Fibroblast of lung (primary cell): ENCODE results near the gene TENM3. TPM values are rescaled to one million over a fixed set of nuclear protein-coding genes. Genes with fewer than 3 reads are reported as not detected.
A peak's percentile ranks its signal among the peaks of the same experiment; 100 is the strongest.

Source experiments
- DNase-seq, 2 donors: peaks; one replicate each; pipeline versions ENCODE4 v3.0.0 to v3.0.0-alpha.2; 2010; ENCODE audit warnings: low read depth in 2 of 2
- H2AFZ ChIP-seq: 2 replicates; pipeline ENCODE4 v1.5.1; 2012; ENCODE audit warnings: low read length, control low read depth, inconsistent platforms
- H3K27ac ChIP-seq: 2 replicates; pipeline ENCODE4 v1.5.1; 2011; ENCODE audit warnings: low read length, control low read depth; ENCODE audit not compliant: insufficient read depth
- H3K27me3 ChIP-seq: 2 replicates; pipeline ENCODE4 v1.5.1; 2011; ENCODE audit warnings: mild to moderate bottlenecking, low read length; ENCODE audit not compliant: control insufficient read depth, insufficient read depth
- H3K36me3 ChIP-seq: 2 replicates; pipeline ENCODE4 v1.5.1; 2011; ENCODE audit warnings: low read length; ENCODE audit not compliant: control insufficient read depth, insufficient read depth
- H3K4me1 ChIP-seq: 2 replicates; pipeline ENCODE4 v1.5.1; 2011; ENCODE audit warnings: low read length; ENCODE audit not compliant: control insufficient read depth, insufficient read depth; ENCODE audit errors: extremely low read depth
- H3K4me2 ChIP-seq: 2 replicates; pipeline ENCODE4 v1.5.1; 2011; ENCODE audit warnings: low read length, control low read depth; ENCODE audit not compliant: insufficient read depth; ENCODE audit errors: extremely low read depth
- H3K4me3 ChIP-seq, 4 experiments: fragments of 200-600 bp in 1 of 4; sonication (generic) in 1 of 4; replicated peaks in 1 of 4; 2 replicates each; pipeline ENCODE4 v1.5.1; 2011 to 2016; ENCODE audit warnings: low read length in 4 of 4, low read depth in 3 of 4, mild to moderate bottlenecking in 3 of 4, control low read depth in 2 of 4, inconsistent platforms in 1 of 4, mixed read lengths in 1 of 4; ENCODE audit not compliant: insufficient read depth in 1 of 4; ENCODE audit errors: control extremely low read depth in 1 of 4
- H3K79me2 ChIP-seq: 2 replicates; pipeline ENCODE4 v1.5.1; 2012; ENCODE audit warnings: mild to moderate bottlenecking, low read length, inconsistent platforms; ENCODE audit not compliant: control insufficient read depth, insufficient read depth
- H3K9ac ChIP-seq: 2 replicates; pipeline ENCODE4 v1.5.1; 2011; ENCODE audit warnings: mild to moderate bottlenecking, low read length, control low read depth; ENCODE audit not compliant: insufficient read depth
- H3K9me3 ChIP-seq: 2 replicates; pipeline ENCODE4 v1.5.1; 2012; ENCODE audit warnings: low read depth, low read length; ENCODE audit not compliant: control insufficient read depth, insufficient read depth
- H4K20me1 ChIP-seq: 2 replicates; pipeline ENCODE4 v1.5.1; 2011; ENCODE audit warnings: low read length; ENCODE audit not compliant: control insufficient read depth, insufficient read depth; ENCODE audit errors: extremely low read depth
- CTCF ChIP-seq, 2 donors: IDR thresholded peaks in 1 of 2; conservative IDR thresholded peaks in 1 of 2; 1 replicate in 1 of 2; 2 replicates in 1 of 2; pipeline ENCODE4 v1.5.1; 2011 to 2012; ENCODE audit warnings: low read length in 2 of 2, control low read depth in 1 of 2, inconsistent platforms in 1 of 2, low read depth in 1 of 2, mild to moderate bottlenecking in 1 of 2
- EZH2 ChIP-seq: IDR thresholded peaks from 2 replicates; pipeline ENCODE4 v1.5.1; 2012; ENCODE audit warnings: low read length, control low read depth, mild to moderate bottlenecking; ENCODE audit errors: missing control alignments
- polyA plus RNA-seq, 2 donors: library from polyadenylated mRNA; depleted of rRNA in 1 of 2; stranded (reverse) in 1 of 2; unstranded in 1 of 2; fragments of >200 nt; gene quantifications; 2 replicates each; pipeline ENCODE4 v1.2.1, GENCODE V29; 2011 to 2012; ENCODE audit warnings: missing spikeins in 1 of 2
- total RNA-seq: library from RNA; depleted of rRNA; stranded (reverse); fragments of >200 nt; gene quantifications from 2 replicates; pipeline ENCODE4 v1.2.1, GENCODE V29; 2014

TENM3 gene
- total and polyA plus RNA-seq, 2 donors (not counting 1 experiment from before 2014, with no cell fraction given), result 2.7 to 3.6 TPM

GRCh38 chr4:182273191-182273935 is 30.2 kb downstream of the TENM3 start:
- Histone ChIP-seq H3K27ac (no peak overlapping the region), H3K79me2 (no peaks in the 10 kb centered on the region), H3K4me2 (no peak overlapping the region), H3K9me3 (no peaks in the 10 kb centered on the region), H3K9ac (no peak overlapping the region), H3K4me3 (no peak overlapping the region), H2AFZ (no peak overlapping the region), H3K36me3 (no peaks in the 10 kb centered on the region), H3K4me1 (no peaks in the 10 kb centered on the region), H3K27me3 (no peaks in the 10 kb centered on the region), H4K20me1 (no peaks in the 10 kb centered on the region)
- no peak for TF ChIP-seq EZH2
- TF ChIP-seq CTCF (conservative IDR thresholded peaks at IDR 0.05 in 1 of 2, IDR thresholded peaks at IDR 0.05 in 1 of 2; ENCODE audit: low read depth in 1 of 2, low read length in 2 of 2), result no peak
- no peak for DNase-seq

DNA sequence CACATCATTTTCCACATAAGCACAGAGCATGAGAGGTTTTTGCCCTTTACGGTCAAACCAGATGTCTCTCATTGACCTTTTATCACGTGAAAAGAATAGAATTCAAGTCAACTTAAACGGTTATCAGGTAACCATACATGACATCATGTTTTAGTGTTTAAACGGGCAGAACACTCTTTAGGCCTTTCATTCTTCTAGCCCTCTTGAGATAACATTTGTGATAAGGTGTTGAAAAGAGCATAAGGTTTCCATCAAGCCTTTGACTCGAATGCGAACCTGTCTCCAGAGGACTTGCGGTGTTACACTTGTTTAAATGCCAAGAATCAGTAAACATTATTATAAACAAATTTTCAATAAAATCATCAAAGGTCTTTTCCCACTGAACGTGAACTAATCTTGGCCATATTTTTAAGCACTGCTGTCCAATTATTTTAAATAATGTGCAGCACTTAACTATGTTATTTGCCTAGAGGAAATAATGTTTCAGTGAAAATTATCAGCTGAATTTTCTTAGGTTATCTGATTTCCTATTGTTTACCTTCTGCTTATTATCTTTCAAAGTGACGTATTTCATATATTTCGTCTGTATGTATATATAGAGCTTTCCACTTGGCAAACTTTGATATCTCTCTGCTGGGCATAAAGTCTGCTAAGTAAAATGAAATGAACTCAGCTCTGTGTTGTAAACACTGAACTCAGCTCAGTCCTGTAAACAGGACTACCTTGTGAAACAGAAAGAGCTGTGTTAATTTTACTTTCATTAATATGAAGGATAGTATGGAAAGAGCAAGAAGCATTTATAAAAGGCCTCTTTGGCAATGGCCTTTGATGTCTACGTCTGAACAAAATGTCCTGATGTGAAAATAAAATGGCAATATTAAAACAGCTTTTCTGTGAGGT is 33.3 kb downstream of the TENM3 start:
- Histone ChIP-seq H3K4me1 (no peaks in the 10 kb centered on the region), H3K9me3 (no peaks in the 10 kb centered on the region), H3K27ac (no peak overlapping the region), H3K9ac (no peak overlapping the region), H3K79me2 (no peaks in the 10 kb centered on the region), H4K20me1 (no peaks in the 10 kb centered on the region), H3K4me3 (no peak overlapping the region), H3K27me3 (no peaks in the 10 kb centered on the region), H3K36me3 (no peaks in the 10 kb centered on the region), H2AFZ (no peak overlapping the region), H3K4me2 (no peak overlapping the region)
- DNase-seq, result no peak
- TF ChIP-seq EZH2 (no peak), CTCF (conservative IDR thresholded peaks at IDR 0.05 in 1 of 2, IDR thresholded peaks at IDR 0.05 in 1 of 2; ENCODE audit: low read depth in 1 of 2, low read length in 2 of 2) (no peak)

GRCh38 chr4:182277377-182277776 is 34.2 kb downstream of the TENM3 start:
- DNase-seq, result peak in 1 of 2 donors; percentile 74
- H3K79me2 ChIP-seq, result no peaks in the 10 kb centered on the region
- no peak overlapping the region for H3K27ac ChIP-seq
- no peak overlapping the region for H3K9ac ChIP-seq
- H3K4me2 ChIP-seq, result no peak overlapping the region
- H3K36me3 ChIP-seq, result no peaks in the 10 kb centered on the region
- TF ChIP-seq CTCF (conservative IDR thresholded peaks at IDR 0.05 in 1 of 2, IDR thresholded peaks at IDR 0.05 in 1 of 2; ENCODE audit: low read depth in 1 of 2, low read length in 2 of 2) (no peak), EZH2 (no peak)
- no peak overlapping the region for H2AFZ ChIP-seq
- H4K20me1 ChIP-seq, result no peaks in the 10 kb centered on the region
- no peaks in the 10 kb centered on the region for H3K4me1 ChIP-seq
- H3K4me3 ChIP-seq, result no peak overlapping the region
- H3K9me3 ChIP-seq, result no peaks in the 10 kb centered on the region
- H3K27me3 ChIP-seq, result no peaks in the 10 kb centered on the region
